Globus pallidus (tissue), 1 donor: ENCODE data around the gene EHBP1L1.
"Not testable (repeated sequence)": the region's sequence is repeated elsewhere in the genome, so short reads cannot be mapped to it uniquely, and the experiment has no call there.

Experiments used
- DNase-seq: peaks from one replicate; pipeline ENCODE4 v3.0.0-alpha.2; 2015; ENCODE audit warnings: low spot score

The EHBP1L1 gene

DNA sequence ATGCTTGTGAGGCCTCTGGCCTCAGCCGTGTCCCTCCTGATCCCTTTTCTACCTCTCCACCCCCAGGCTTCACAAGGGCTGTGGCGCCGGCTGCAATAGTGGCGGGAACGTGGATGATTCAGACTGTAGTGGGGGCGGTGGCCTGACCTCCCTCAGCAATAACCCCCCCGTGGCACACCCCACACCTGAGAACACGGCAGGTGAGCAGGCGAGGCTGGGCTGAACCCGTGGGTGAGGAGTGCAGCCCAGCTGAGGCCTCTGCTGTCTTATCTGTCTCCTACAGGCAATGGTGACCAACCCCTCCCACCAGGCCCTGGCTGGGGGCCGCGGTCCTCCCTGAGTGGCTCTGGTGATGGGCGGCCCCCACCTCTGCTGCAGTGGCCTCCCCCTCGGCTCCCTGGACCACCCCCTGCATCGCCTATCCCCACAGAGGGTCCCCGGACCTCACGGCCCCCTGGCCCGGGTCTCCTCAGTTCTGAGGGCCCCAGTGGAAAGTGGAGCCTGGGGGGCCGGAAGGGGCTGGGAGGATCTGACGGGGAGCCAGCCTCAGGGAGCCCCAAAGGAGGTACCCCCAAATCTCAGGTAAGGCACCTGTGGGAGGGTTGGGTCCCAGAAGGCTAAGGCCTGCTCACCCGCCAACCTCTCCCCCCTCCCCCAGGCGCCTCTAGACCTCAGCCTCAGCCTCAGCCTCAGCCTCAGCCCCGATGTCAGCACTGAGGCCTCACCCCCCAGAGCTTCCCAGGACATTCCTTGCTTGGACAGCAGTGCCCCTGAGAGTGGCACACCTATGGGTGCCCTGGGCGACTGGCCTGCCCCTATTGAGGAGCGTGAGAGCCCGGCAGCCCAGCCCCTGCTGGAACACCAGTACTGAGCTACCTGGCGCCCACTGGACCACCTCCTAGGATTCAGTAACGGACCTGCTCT, 60.5 kb downstream of the EHBP1L1 start:
- DNase-seq, result no peak

GRCh38 chr11:65637032-65637557, 61.2 kb downstream of the EHBP1L1 start:
- DNase-seq, result no peak

DNA sequence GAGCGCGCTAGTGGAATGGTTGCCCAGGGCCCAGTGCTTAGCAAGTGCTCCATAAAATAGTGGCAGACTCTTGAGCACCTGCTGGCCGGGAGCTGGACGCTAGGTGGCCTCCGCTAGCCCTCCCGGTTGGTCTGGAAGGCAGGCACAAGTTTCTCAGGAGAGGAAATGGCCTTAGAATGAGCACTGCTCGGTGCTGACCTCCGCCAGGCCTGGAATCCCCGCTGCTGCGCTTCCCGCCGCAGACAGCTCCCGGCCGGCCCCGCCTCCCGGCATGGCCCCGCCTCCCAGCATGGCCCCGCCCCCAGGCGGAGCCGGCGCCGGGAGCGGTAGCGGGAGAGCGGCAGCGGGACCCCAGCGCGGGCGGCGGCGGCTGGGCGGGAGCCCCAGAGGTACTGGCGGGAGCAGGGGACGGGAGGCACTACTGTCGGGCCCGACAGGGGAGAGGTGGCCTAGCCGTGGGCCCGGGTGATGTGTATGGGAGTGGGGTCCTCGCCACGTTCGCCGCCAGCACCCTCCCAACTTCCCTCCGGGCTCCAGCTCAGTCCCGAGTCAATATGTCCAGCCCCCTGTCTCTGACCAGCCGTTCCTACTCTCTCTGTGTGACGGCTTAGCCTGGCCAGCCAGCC, 62.1 kb downstream of the EHBP1L1 start, which contains the start of gene SIPA1:
Gene SIPA1, plus strand, starts transcription at position 308 of the 626 bp plus-strand sequence. CDS start 2,821 bp downstream, outside the sequence.
- DNase-seq, result peak; percentile 79

DNA sequence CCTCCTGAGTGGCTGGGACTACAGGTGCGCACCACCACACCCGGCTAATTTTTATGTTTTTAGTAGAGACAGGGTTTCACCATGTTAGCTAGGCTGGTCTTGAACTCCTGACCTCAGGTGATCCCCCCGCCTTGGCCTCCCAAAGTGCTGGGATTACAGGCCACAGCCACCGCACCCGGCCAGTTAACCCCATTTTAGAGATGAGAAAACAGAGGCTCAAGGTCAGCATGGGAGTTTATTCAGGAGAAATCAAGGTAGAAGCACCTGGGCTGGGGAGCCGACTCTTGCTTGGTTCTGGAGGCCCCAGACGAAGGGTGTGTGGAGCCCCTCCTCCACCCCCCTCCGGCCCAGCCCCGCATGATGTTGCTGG, 63.4 kb downstream of the EHBP1L1 start:
- not testable (repeated sequence) for DNase-seq

DNA sequence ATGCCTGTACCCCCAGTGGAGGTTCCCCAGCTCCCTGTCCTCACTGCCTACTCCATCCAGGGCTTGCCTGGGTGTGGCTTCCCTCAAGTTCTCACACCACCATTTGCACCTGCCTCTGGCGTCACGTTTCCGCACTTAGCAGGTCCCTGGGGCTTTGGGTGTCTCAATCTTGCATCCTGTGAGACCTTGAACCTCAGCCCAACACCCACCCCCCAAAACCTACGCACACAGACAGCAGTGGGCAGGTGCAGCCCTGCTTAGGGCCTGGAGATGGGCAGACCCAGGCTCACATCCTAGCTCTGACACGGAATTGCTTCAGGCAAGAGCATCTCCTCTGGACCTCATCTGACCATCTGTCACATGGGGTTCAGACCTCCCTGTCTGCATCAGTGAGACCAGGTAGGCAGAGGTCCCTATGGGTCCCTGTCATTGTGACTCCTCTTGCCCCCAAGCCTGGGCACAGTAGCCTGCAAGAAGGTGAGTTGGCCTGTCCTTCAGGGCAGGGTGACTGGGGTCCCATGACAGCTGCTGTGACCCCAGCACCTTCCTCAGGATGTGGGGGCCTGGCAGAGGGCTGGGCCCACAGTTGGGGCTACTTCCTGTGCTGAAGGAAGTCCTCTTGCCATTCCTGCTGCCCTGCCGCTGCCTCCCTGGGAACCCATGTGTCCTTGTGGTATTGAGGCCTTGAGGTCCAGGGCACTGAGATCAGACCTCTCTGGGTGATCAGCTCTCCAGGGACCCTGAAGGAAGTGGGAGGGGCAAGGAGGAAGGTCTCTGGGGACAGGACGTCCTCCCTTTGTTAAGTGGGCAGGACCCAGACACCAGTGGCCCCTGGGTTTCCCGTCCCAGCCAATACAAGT, 64.0 kb downstream of the EHBP1L1 start:
- peak; percentile 56 for DNase-seq

- DNase-seq, result peak; percentile 65
These were observed 64.8 kb downstream of the EHBP1L1 start for GRCh38 chr11:65640483-65641296.

DNA sequence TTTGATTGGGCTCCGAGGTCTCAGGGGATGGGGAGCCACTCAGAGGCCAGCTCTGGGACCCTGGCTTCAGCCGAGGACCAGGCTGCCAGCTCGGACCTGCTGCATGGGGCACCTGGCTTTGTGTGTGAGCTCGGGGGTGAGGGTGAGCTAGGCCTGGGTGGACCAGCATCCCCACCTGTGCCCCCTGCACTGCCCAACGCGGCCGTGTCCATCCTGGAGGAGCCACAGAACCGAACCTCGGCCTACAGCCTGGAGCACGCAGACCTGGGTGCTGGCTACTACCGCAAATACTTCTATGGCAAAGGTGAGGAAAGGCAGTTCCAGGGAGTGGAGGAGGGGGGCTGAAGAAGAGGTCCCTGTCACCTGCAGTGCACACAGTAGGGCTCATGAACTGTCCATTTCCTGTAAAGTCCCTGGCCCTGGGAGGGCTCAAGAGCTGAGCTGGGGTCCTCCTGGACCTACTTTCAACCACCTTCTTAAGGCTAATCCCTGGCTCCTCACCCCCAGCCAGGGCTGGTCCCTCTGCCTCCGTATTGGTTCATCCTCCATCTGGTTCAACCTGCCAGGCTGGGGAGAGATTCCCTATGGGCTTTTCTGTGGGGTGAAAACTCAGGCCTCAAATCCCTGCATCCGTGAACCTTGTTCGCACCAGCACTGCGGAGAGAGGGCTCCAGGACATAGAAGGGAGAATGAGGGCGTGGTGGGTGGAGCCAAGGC, 65.6 kb downstream of the EHBP1L1 start:
- no peak for DNase-seq
